ENCODE results near the gene METTL24. TPM values are rescaled to one million over a fixed set of nuclear protein-coding genes. Genes with fewer than 3 reads are reported as not detected.
A peak's percentile ranks its signal among the peaks of the same experiment; 100 is the strongest.

METTL24 gene, protein sequence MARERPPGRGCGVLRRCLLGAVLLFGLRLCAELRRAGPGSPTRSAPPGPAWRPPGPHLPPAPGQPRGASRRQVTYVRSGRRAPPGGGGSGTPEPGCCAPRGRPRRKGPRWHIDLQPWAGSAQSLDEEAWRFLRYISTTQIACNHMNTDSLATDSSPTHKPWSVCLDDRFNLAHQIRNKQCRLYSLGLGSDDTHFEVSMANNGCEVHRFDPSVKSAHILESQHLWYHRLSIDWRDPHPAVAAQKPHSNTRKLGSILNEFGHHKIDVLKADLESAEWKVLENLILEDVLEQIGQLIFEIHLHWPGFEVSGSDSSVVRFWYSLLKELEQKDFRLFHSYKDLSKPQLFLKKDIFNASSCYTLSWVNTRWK
- total RNA-seq: not detected

DNA sequence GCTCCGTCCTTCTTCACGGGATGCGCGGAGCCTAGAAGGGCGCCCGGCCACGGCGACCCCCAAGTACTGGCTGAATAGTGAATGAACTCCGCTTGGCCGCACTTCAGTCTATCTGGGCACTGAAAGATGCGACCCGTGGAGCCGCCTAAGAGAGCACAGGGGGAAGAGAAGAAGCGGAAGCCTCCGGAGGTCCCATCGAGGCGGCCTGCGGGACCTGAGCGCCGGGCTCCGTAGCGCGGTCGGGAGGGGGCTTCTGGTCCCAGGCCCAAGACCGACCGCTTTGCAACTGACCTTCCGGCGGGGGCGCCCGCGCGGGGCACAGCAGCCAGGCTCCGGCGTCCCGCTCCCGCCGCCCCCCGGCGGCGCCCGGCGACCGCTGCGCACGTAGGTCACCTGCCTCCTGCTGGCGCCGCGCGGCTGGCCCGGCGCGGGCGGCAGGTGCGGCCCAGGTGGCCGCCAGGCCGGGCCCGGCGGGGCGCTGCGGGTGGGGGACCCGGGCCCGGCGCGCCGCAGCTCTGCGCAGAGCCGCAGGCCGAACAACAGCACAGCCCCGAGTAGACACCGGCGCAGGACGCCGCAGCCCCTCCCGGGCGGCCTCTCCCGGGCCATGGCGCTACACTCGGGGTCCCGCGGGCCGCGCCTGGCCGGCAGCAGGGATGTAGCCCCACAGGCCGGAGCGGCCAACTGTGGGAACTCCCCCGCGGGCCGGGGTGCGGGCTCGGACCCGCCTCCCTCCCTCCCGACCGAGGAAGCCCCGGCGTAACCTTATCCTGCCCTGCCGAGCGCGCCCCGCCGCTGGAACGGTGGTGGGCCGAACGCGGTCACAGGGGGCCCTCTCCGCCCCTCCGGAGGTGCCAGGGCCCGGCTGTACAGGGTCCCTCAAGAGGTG, at the start of gene METTL24:
TSS of gene METTL24 (minus strand) at position 686 of the 889 bp plus-strand sequence. CDS start at position 609, 77 bp downstream.
- Mint-ChIP-seq H3K27me3 (ENCODE audit: low read depth) (peaks cover 54% of the 10 kb centered on the region), H3K4me3 (peak within 1 kb of the TSS; percentile 79), H3K4me1 (ENCODE audit: low read depth) (peaks cover 11% of the 10 kb centered on the region), H3K36me3 (ENCODE audit: insufficient read depth) (peaks cover 2% of the 10 kb centered on the region), H3K9me3 (no peaks in the 10 kb centered on the region)
- ATAC-seq (peak; percentile 73 to 79), DNase-seq (no peak)

DNA sequence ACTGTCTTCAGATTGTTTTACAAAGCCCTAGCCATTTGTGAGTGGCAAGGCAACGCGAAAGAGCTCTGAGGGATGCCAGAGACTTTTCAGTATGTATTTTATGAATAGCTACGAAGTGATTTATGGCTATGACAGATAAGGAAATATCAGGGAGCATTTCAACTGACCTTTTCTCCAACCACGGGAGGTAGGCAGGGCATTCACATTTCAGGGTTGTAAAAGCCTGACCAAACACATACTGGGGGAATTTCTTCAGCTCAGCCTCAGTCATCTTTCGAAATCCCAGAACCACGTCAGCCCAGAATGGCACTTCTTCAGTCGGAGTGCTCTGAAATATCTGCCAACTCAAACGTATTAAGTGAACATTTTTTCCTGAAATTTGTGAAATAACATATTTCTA, 46.5 kb upstream of the METTL24 start:
- peaks cover 2% of the 10 kb centered on the region for H3K27me3 Mint-ChIP-seq (ENCODE audit: low read depth)
- ATAC-seq: no peak
- H3K36me3 Mint-ChIP-seq (ENCODE audit: insufficient read depth): no peaks in the 10 kb centered on the region
- no peaks in the 10 kb centered on the region for H3K9me3 Mint-ChIP-seq
- H3K4me1 Mint-ChIP-seq (ENCODE audit: low read depth): no peaks in the 10 kb centered on the region
- H3K4me3 Mint-ChIP-seq: no peak overlapping the region
- no peak for DNase-seq

DNA sequence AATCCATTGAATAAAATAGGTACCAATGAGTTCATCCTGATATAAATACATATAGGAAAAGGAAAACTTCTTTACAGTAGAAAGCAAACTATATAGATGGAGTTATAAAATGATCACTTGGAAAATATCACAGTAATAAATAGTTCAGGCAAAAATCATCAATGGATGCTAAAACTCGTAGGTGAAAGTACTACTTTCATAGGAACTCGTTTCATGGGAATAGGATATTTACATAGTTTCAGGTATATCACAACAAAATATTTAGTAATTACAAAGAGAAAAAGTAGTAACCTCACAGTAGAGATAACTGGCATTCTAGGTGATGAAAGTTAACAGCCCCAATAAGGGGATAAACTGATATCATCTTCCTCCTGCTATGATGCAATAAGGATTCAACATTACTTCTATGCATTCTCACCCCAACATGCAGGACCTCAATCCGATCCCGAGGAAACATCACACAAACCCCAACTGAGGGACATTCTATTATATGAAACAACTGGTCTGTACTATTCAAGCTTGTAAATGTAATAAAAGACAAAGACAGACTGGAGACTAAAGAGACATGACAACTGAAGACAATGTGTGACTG, 43.5 kb upstream of the METTL24 start:
- Mint-ChIP-seq H3K4me1 (ENCODE audit: low read depth) (no peaks in the 10 kb centered on the region), H3K36me3 (ENCODE audit: insufficient read depth) (no peaks in the 10 kb centered on the region), H3K9me3 (no peaks in the 10 kb centered on the region), H3K4me3 (no peak overlapping the region), H3K27me3 (ENCODE audit: low read depth) (peaks cover 2% of the 10 kb centered on the region)
- DNase-seq (no peak), ATAC-seq (no peak)

DNA sequence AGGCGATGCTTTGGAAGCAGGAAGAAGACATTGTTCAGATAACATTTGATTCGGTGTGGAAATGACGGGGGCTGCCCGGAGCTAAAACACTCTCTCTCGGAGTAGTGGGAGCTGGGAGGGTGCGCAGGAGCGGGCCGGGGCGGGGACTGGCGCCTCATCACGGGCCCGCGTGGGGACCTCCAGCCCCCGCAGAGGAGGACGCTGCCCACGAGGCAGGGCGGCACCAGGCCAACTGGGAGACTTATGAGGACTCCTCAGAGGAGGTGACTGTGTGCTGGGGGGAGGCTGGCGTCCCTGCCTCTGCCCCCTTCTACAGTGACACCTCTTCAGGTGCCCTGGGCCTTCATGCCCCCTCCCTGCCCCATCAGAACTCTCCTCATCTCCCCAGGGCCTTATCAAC, 42.1 kb upstream of the METTL24 start:
- peaks cover 2% of the 10 kb centered on the region for H3K27me3 Mint-ChIP-seq (ENCODE audit: low read depth)
- no peaks in the 10 kb centered on the region for H3K9me3 Mint-ChIP-seq
- H3K4me3 Mint-ChIP-seq: no peak overlapping the region
- H3K36me3 Mint-ChIP-seq (ENCODE audit: insufficient read depth): no peaks in the 10 kb centered on the region
- ATAC-seq (no peak), DNase-seq (no peak)
- H3K4me1 Mint-ChIP-seq (ENCODE audit: low read depth): no peaks in the 10 kb centered on the region

DNA sequence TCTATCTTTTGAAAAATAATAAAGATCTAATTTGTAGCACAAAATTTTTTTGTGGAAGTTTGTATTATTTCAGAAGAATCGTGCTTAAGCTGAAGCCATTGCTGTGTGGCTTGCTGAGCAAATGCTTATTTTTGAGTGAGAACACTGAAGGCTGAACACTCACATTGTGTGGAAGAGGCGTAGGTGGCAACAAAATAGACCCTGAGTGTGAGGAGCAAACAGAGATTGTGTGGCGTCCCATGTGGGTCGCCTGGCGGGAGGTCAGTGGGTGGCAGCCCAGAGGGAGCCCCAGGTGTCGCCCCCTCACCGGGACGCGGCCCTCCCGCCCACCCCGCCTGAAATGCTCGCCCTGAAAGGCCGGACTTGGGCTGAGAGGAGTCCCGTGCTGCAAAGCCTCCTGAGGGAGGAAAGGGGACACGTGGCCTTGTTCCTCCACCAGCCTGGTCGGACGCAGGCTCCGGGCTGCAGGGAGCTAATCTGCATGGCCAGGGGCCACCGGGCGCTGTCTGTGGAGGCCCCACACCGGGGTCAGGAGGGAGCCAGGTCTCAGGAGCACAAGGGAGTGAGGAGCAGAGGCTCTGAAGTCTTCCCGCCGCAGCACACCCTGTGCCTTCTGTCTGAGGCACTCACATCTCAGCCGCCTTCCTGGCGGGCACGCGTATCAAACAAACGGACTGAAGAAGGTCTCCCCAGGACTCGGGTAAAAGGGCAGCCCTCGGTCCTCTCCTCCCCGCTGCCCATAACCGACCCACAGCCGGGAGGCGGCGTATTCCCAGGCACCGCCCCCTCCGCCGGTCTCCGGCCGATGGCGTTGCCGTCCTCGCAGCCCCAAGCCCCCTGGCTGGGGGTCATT, 41.3 kb upstream of the METTL24 start:
- peaks cover 2% of the 10 kb centered on the region for H3K27me3 Mint-ChIP-seq (ENCODE audit: low read depth)
- H3K36me3 Mint-ChIP-seq (ENCODE audit: insufficient read depth): no peaks in the 10 kb centered on the region
- H3K4me1 Mint-ChIP-seq (ENCODE audit: low read depth): no peaks in the 10 kb centered on the region
- DNase-seq (no peak), ATAC-seq (peak in 1 of 2 donors; percentile 21)
- H3K9me3 Mint-ChIP-seq: no peaks in the 10 kb centered on the region
- no peak overlapping the region for H3K4me3 Mint-ChIP-seq

DNA sequence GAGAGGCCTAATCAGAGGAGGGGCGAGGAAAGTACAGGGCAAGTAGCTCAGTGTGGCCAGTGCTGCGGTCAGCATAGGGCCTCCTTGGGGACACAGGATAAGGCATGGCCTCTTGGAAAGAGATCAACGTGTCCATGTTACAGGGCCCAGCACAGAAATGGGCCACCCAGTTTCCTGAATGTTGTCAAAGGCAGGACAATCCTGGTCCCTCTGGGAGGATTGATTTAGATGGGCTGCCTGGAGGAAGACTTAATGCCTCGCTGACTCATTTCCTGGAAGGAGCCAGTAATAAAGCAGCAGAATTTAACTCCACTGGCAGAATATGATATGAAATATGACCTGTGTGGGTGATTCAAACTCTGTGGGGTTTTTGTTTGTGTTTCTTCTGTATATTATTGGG, 40.6 kb upstream of the METTL24 start:
- Mint-ChIP-seq H3K9me3 (no peaks in the 10 kb centered on the region), H3K36me3 (ENCODE audit: insufficient read depth) (no peaks in the 10 kb centered on the region), H3K4me1 (ENCODE audit: low read depth) (no peaks in the 10 kb centered on the region), H3K4me3 (no peak overlapping the region), H3K27me3 (ENCODE audit: low read depth) (peaks cover 2% of the 10 kb centered on the region)
- DNase-seq (no peak), ATAC-seq (no peak)

DNA sequence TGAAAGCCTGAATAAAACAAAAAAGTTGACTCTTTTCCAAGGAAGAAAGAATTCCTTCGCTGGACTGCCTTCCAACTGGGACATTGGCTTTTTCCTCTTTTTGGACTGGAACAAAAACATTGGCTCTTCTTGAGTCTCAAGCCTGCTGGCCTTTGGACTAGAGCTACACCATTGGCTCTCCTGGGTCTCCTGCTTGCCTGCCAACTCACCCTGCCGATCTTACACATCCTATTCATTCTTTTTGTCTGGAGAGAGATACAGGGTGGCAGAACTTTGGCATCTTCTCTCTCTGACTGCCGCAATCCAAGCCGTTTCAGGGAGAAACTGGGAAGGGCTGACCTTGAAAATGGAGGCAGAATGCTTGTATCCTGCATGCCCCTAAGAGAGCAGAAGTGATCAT, 37.1 kb upstream of the METTL24 start:
- Mint-ChIP-seq H3K27me3 (ENCODE audit: low read depth) (no peaks in the 10 kb centered on the region), H3K4me3 (no peak overlapping the region), H3K36me3 (ENCODE audit: insufficient read depth) (no peaks in the 10 kb centered on the region), H3K9me3 (no peaks in the 10 kb centered on the region), H3K4me1 (ENCODE audit: low read depth) (peaks cover 4% of the 10 kb centered on the region)
- ATAC-seq (no peak), DNase-seq (no peak)

DNA sequence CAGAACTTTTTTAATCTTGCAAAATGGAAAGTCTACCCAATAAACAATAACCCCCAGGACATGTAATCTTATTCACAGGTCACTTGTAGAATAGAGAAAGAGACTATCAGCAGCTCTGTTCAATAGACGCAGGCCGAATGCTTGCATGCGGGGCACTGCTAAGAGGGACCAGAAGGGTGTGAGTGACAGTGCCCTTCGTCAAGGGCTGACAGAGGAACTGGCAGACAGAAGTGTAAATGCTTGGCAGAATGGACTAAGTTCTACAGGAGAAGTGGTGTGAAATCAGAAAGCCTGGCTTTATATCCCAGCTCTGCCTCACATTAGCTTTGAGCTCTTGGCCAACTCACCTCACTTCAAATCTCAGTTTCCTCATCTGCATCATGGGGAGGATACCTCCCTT, 36.3 kb upstream of the METTL24 start:
- DNase-seq (no peak), ATAC-seq (no peak)
- Mint-ChIP-seq H3K9me3 (no peaks in the 10 kb centered on the region), H3K4me3 (no peak overlapping the region), H3K27me3 (ENCODE audit: low read depth) (no peaks in the 10 kb centered on the region), H3K4me1 (ENCODE audit: low read depth) (peaks cover 12% of the 10 kb centered on the region), H3K36me3 (ENCODE audit: insufficient read depth) (no peaks in the 10 kb centered on the region)

DNA sequence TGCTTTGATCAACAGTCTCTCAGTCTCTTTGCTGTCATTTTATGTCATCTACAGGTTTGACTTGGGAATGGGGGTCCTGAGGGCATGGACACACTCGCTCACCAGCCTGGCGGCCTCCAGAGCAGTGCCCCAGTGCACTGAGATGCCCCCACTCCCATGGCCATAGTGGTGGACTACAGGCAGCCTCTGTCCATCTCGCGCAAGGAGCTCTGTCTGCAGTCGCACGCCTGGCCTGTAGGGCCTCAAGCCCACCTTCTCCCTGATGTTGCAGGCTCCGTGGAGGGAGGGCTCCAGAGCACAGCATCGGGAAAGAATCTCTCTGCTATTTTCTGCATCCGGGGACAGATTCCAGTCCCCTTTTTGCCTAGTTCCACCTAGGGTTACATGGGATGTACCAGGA, 34.6 kb upstream of the METTL24 start:
- DNase-seq (no peak), ATAC-seq (no peak)
- Mint-ChIP-seq H3K36me3 (ENCODE audit: insufficient read depth) (no peaks in the 10 kb centered on the region), H3K27me3 (ENCODE audit: low read depth) (no peaks in the 10 kb centered on the region), H3K4me3 (no peak overlapping the region), H3K9me3 (no peaks in the 10 kb centered on the region), H3K4me1 (ENCODE audit: low read depth) (peaks cover 14% of the 10 kb centered on the region)

DNA sequence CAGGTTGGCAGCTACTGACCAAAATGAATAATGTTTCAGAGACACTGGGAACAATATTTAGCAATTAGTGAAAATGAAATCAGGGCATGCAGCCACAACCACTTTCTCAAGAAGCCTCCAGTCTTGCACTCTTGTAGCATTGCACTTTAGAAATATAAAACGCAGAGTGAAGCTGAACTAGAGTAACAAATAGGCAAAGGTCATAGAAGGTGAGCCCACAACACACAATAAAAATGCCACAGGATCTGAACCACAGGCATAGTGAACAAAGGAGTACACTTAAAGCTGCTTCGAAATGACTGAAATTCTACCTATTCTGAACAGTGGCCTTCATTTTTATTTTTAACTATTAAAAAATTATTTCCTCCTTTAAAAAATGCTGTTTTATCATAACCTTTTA, 32.3 kb upstream of the METTL24 start:
- DNase-seq: no peak
- Mint-ChIP-seq H3K4me3 (no peak overlapping the region), H3K4me1 (ENCODE audit: low read depth) (peaks cover 14% of the 10 kb centered on the region), H3K36me3 (ENCODE audit: insufficient read depth) (no peaks in the 10 kb centered on the region), H3K9me3 (no peaks in the 10 kb centered on the region), H3K27me3 (ENCODE audit: low read depth) (no peaks in the 10 kb centered on the region)
- ATAC-seq: no peak

DNA sequence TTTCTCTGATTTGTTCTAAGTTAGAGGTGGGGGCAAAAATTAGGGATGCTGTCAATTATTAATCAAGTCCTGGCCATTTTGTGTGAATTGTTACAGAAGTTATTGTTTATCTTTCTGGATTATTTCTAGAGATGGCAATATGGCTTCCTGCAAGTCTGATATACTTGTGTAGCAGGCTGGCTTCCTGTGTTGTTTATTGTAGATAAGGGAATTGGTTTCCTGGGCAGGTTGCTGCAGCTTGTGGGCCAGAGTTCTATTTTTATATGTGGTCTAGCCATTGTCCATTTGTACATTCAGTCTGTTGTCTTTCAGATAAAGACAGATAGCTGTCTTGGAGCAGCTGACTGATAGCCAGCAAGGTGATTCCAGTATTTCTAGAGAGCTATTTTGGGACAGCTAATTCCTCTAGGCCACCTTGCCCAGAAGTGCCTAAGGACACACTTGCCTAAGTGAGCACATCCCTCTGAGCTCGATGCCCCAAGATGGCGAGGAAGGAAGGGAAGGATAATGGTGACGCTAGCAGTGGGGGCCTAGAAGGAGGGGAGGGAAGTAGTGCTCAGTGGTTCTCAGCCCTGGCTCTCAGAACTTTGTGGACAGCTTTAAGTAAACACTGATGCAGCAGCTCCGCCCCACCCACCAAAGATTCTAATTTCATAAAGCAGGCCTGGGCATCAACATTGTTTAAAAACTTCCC, 31.7 kb upstream of the METTL24 start:
- no peak for ATAC-seq
- no peak for DNase-seq
- H3K27me3 Mint-ChIP-seq (ENCODE audit: low read depth): no peaks in the 10 kb centered on the region
- H3K4me3 Mint-ChIP-seq: no peak overlapping the region
- peaks cover 14% of the 10 kb centered on the region for H3K4me1 Mint-ChIP-seq (ENCODE audit: low read depth)
- no peaks in the 10 kb centered on the region for H3K36me3 Mint-ChIP-seq (ENCODE audit: insufficient read depth)
- no peaks in the 10 kb centered on the region for H3K9me3 Mint-ChIP-seq

DNA sequence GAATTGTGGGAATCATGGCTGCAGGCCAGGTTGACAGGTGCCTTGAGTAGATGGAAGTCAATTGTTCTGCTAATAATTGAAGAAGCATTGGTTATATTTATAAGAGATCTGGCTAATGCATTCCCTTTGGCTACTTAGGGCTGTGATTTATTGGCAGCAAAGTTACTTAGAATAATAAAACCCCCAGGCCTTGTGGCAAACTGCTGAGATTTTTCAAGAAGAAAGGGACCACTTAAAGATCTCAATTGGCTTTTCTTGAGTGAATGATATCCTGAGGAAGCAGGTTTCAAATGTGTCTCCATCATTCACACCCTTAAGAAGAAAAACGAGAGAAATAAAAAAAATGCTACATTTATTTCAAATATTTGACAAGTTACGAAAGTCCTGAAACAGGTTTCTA, 29.8 kb upstream of the METTL24 start:
- no peak overlapping the region for H3K4me3 Mint-ChIP-seq
- DNase-seq (no peak), ATAC-seq (no peak)
- H3K36me3 Mint-ChIP-seq (ENCODE audit: insufficient read depth): no peaks in the 10 kb centered on the region
- no peaks in the 10 kb centered on the region for H3K27me3 Mint-ChIP-seq (ENCODE audit: low read depth)
- peaks cover 14% of the 10 kb centered on the region for H3K4me1 Mint-ChIP-seq (ENCODE audit: low read depth)
- no peaks in the 10 kb centered on the region for H3K9me3 Mint-ChIP-seq

DNA sequence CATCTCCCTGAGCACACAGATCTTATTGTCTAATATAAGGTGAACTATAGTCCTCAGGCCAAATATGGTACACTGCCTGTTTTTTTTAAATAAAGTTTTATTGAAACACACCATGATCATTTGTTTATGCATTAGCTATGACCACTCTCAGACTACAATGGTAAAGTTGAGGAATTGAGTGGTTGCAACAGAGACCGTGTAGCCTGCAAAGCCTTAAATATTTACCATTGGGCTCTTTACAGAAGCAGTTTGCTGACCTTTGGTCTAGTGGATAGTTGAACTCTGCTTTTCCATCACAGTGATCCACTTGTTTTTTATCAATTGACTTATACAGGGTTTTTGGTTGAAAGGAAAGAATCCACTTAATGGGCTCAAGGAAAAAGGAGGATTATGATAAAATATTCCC, 27.3 kb upstream of the METTL24 start:
- H3K27me3 Mint-ChIP-seq (ENCODE audit: low read depth): peaks cover 2% of the 10 kb centered on the region
- peaks cover 12% of the 10 kb centered on the region for H3K4me1 Mint-ChIP-seq (ENCODE audit: low read depth)
- no peak overlapping the region for H3K4me3 Mint-ChIP-seq
- DNase-seq: no peak
- H3K36me3 Mint-ChIP-seq (ENCODE audit: insufficient read depth): no peaks in the 10 kb centered on the region
- H3K9me3 Mint-ChIP-seq: no peaks in the 10 kb centered on the region
- no peak for ATAC-seq

All from activated T-cell treated with anti-CD3 and anti-CD28 coated beads, Interleukin-2, amount 50 U/mL, for 4 hours (primary cell).